HG02588 (cell line): ENCODE results near the gene WDR4.
"Not testable (repeated sequence)": the region's sequence is repeated elsewhere in the genome, so short reads cannot be mapped to it uniquely, and the experiment has no call there.

Experiments used
- ATAC-seq: cut with Tn5 transposase; IDR thresholded peaks from one replicate; pipeline ENCODE4 v1.9.1; 2021; ENCODE audit warnings: mild to moderate bottlenecking, moderate library complexity; ENCODE audit not compliant: unreplicated experiment

Gene WDR4

DNA sequence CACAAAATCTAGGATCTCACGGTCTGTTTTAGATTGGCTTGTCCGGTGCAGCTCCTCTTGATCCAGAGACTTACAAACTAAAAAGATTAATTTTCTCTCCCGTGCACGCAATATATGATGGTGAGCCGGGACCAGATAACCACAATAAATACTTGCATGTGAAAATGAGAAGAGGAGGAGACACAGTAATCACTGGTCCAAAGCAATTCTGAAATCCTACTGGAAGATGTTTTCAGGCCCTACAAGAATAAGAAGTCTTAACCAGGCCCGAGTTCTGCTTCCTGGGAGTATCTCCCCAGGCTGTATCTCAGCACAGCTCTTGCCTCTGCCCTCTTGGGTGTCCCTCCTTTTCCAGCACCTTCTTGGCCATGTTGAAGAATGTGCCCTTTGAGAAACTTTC is 1.0 kb upstream of the WDR4 start:
- no peak for ATAC-seq

DNA sequence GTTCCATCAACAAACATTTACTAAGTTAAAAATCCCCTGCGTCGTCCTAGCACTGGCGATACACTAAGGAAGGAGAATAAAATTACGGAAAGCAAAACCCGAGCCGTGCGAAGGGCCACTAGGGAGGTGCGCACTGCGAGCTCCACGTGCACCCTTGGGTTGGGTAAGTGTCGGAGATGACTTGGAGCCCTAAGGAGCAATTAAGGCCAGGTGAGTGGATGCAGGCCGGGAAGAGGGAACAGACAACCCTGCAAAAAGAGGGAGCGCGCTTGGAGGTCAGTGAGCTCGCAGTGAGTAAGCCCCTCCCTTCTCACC is 704 bp downstream of the WDR4 start:
- ATAC-seq: peak; percentile 17

GRCh38 chr21:42875811-42876210 is 3.5 kb downstream of the WDR4 start:
- not testable (repeated sequence) for ATAC-seq

- ATAC-seq: no peak
Measured at GRCh38 chr21:42873096-42873495, 6.2 kb downstream of the WDR4 start.

DNA sequence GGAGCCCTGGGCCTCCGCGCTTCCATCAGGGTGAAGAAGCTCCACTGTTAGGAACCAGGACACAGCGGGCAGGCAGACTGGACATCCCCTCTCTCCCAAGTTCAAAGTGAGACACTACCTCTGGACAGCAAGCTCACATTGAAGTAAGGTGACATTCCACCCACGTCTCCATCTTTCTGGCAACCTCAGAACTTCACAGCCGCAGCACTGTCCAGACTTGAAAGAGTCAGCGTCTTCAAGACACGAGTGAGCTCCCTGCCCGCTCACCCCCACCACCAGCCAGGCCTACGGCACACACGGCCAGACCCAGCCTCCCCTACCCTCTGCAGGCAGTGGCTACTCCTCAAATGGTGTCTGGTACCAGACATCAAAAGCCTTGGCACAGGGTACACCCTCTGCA is 11.1 kb downstream of the WDR4 start:
- no peak for ATAC-seq

- ATAC-seq: no peak
Measured at GRCh38 chr21:42865776-42866160, 13.6 kb downstream of the WDR4 start.

DNA sequence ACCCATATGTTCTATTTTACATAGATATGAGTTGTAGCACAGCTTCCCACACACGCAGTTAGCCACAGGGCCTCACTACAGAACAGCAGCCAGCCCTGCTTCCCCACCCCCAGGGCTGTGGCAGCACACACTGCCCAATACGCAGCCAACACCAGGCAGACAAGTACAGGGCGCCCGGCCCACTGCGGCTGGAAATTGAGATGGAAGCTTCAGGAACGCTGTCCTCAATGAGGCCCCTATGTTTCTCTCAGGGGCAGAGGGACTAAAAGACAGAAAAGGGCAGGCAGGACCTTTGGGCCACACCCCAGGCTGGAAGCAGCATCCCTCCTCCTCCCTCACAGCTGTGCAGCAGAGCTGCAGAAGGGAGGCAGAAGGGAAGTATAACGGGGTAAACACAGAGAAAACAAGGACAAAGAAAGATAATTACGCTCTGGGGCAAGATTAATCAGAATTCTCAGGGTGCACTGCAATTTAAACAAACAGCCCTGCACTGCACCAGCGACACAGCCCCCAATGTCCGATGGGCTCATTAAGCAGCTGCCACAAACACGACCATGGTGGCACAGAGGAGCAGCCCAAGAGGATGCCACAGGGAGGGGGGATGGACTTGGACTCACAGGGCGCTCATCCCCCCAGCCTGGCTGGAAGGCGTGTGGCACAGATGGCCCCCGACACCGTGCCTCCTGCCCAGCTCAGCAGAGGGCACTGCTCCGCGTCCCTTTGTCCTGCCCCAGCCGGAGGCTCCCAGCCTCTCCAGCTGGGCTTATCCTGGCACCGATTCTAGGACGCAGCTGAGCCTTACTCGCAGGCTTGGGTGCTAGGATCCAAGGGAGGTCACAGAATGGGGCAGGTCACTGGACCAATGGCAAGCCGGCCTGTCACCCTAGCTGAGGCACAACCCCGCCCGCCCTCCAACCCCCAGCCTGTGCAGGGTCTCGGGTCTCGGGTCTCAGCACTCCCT is 14.2 kb downstream of the WDR4 start:
- no peak for ATAC-seq

DNA sequence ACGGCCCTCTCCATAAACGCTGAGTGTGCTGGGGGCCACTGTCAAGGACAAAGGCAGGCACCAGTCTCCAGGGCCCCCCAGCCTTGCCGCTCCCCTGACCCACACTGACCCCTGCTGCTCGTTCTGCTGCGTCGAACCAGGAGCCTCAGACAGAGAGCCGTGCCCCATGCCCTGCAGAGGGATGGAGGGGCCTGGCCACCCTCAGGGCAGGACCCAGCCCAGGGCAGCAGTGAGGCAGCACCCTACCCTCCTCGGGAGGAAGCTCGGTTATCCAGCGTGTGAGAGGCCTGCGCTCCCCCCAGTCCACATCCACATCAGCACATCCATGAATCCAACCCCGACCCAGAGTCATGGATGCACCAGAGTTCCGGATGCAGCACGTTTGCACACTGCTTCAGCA is 15.1 kb downstream of the WDR4 start:
- ATAC-seq: no peak

DNA sequence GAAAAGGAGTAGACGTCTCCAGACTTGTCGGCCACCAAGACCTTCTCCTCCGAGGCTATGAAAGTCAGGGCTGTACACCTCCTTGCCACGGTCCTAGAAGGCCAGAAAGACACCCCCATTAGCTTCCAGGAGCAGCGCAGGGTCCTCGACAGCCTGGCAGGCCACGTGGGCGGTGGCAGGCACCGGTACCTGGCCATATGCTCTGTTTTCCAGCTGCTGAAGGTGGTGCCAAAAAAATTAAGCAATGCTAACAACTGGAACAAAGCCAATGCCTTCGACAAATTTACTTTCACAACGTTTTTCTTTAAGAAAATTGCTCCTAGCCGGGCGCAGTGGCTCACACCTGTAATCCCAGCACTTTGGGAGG is 15.9 kb downstream of the WDR4 start:
- ATAC-seq: no peak

DNA sequence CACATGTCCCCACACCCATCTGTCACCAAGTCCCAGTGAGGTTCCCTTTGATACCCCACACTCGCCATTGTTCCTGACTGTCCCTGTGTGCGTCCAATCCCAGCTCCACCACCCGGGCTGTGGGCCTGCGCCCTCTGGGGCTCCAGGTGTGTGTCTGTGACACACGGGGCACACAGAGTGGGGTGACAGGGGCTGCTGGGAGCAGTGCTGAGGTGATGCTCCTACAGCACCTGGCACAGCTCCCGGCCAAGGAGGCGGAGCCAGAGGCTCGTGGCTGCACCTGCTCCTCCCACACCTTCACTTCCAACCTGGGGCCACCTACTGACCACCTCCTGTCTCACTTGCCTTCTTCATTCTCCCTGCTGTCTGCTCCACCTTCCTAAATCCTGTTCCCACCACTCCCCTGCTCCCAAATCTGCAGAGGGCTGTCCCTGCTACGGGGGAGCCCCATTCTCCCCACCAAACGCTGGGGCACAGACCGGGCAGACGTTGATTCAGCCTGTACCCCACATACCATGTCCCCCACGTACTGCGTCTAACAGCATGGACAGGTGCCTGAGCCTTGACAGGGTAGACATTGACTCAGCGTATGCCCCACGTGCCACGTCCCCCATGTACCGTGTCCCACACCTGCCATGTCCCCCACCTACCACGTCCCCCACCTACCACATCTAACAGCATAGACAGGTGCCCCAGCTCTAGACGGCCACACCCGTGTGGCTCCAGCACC is 16.4 kb downstream of the WDR4 start:
- no peak for ATAC-seq

DNA sequence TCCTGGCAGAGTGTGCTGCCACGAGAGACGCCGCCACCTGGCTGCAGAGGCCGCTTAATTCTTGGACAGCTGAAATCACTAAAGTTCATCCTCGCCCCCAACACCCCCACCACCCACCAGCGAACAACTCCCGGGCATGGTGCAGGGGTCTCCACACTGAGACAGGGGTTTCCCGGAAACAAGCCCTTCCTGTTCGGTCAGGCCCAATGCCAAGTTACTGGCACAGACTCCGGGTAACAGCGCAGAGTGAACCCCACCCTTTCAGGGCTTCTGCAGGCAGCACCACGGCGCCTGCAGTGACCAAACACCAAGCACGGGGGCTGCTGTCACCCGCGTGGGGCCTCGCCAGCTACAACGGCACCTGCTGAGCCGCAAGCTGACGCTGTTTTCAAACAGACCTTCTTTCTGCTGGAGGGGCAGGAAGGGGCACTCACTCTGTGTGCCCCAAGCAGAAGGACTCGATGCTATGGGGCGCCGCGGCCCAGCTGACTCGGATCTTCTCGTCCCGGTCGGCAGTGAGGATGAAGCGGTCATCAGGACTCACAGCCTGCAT is 17.4 kb downstream of the WDR4 start:
- ATAC-seq: no peak

DNA sequence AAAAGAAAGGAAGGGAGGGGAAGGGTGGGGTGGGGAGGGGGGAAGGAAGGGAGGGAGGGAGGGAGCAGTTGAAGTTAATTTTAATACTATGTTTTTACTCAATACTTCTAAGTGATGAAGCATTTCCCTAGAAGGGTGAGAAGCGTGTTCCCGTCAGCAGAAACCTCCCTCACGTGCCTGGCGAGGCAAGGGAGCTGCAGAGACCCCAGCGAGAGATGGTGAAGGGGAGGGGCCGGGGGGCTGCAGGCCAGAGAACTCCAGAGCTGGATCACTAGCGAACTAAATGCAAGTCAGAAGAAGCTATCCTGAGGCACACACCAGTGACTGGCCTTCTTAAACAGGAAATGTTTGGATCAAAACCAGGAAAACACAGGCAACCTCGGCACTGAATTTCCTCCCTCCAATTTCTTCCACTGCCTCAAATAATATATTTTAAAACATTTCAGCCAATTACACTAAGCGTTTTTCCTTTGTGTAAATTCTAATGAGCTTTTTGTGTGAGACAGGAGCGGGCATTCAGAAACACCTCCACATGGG is 18.0 kb downstream of the WDR4 start:
- ATAC-seq: no peak

- ATAC-seq: no peak
Measured at GRCh38 chr21:42860345-42860744, 19.0 kb downstream of the WDR4 start.

- ATAC-seq: no peak
Measured at GRCh38 chr21:42859891-42860230, 19.5 kb downstream of the WDR4 start.

- no peak for ATAC-seq
Measured at GRCh38 chr21:42858957-42859890, 20.1 kb downstream of the WDR4 start.

- ATAC-seq: no peak
Measured at GRCh38 chr21:42858185-42858847, 21.0 kb downstream of the WDR4 start.

- no peak for ATAC-seq
Measured at GRCh38 chr21:42857216-42857615, 22.1 kb downstream of the WDR4 start.

- no peak for ATAC-seq
Measured at GRCh38 chr21:42855937-42856335, 23.4 kb downstream of the WDR4 start.

DNA sequence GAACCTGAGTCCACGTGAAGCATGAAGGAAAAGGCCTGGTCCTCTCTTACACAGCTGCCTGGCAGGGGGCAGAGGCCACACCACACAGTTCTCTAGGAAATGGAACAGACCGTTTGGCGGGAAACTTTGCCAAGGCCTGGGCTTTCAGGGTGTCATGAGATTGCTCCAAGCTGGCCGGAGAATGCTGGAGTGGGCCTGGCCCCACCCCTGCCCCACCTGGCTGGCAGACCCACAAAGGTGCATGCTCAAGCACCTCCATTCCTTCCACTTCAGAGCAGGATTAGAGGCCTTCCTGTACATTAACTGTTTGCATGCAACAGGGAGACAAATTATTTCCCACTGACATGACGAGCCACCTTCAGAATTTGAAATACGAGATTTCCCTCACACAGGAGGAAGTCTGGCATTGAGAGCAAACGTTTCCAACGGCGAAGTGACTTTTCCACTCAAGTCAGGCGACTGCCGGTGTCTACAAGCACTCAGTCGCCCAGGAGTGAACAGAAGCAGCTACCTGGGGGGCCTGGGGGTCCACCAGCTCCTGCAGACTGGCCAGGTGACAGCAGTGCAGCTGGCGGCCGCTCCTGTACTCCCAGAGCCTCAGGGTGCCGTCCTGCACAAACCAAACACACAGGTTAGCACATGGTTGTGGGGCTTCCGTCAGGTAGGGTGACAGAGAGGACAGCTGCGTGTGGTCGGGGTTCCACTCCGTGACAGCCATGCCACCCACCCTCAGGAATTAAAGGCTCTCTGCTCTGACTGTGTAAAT is 24.0 kb downstream of the WDR4 start:
- no peak for ATAC-seq
